ENCODE results near the gene ATP6V0E2.
A peak's percentile ranks its signal among the peaks of the same experiment; 100 is the strongest.

ATP6V0E2 gene

GRCh38 chr7:149870701-149871483, 2.9 kb upstream of the ATP6V0E2 start:
- WGBS (ENCODE audit: extremely low coverage, insufficient coverage, low lambda C conversion rate), result no CpG with 5 or more reads among the region's 12 CpGs
- Histone ChIP-seq H3K4me3 (ENCODE audit: low read length) (no peak overlapping the region), H3K36me3 (ENCODE audit: control insufficient read depth, insufficient read depth, low read length) (no peaks in the 10 kb centered on the region)

GRCh38 chr7:149871576-149871975, 2.2 kb upstream of the ATP6V0E2 start:
- no peak overlapping the region for H3K18ac ChIP-seq (ENCODE audit: low read length)
- no peaks in the 10 kb centered on the region for H3K36me3 ChIP-seq (ENCODE audit: control insufficient read depth, insufficient read depth, low read length)
- no peak overlapping the region for H4K5ac ChIP-seq (ENCODE audit: low read length)
- no peak overlapping the region for H2BK120ac ChIP-seq (ENCODE audit: low read depth, low read length)
- H2BK15ac ChIP-seq (replicated peaks; ENCODE audit: low read depth), result no peak overlapping the region
- no peak overlapping the region for H2AK5ac ChIP-seq (ENCODE audit: low read length)
- no peak overlapping the region for H3K4me2 ChIP-seq (ENCODE audit: low read length)
- no peak overlapping the region for H3K27ac ChIP-seq (ENCODE audit: low read depth, low read length)
- no peak for DNase-seq
- H3K56ac ChIP-seq (ENCODE audit: low read length), result no peak overlapping the region
- H3K27me3 ChIP-seq (ENCODE audit: insufficient read depth, low read length, poor library complexity), result peaks cover 3% of the 10 kb centered on the region
- no peak overlapping the region for H3K23ac ChIP-seq (ENCODE audit: low read length)
- no peak overlapping the region for H3K4me3 ChIP-seq (ENCODE audit: low read length)
- no peaks in the 10 kb centered on the region for H3K4me1 ChIP-seq (ENCODE audit: control insufficient read depth, low read depth, low read length)
- no peaks in the 10 kb centered on the region for H3K79me1 ChIP-seq (ENCODE audit: low read length)
- no CpG with 5 or more reads among the region's 1 CpG for WGBS (ENCODE audit: extremely low coverage, insufficient coverage, low lambda C conversion rate)
- no peak overlapping the region for H2BK5ac ChIP-seq (ENCODE audit: low read length)
- no peak overlapping the region for H4K8ac ChIP-seq (ENCODE audit: low read depth, low read length)
- H3K4ac ChIP-seq (ENCODE audit: low read depth, low read length), result no peak overlapping the region
- H3K9ac ChIP-seq (ENCODE audit: low read length), result no peak overlapping the region
- no peaks in the 10 kb centered on the region for H3K79me2 ChIP-seq (ENCODE audit: control insufficient read depth, insufficient read depth, low read length)

More at GRCh38 chr7:149870701-149871483, 2.9 kb upstream of the ATP6V0E2 start:
- H2BK5ac ChIP-seq (ENCODE audit: low read length), result no peak overlapping the region
- no peak overlapping the region for H3K18ac ChIP-seq (ENCODE audit: low read length)
- no peak overlapping the region for H3K23ac ChIP-seq (ENCODE audit: low read length)
- H3K4ac ChIP-seq (ENCODE audit: low read depth, low read length), result no peak overlapping the region
- DNase-seq, result peak; percentile 79
- no peak overlapping the region for H4K8ac ChIP-seq (ENCODE audit: low read depth, low read length)
- no peaks in the 10 kb centered on the region for H3K79me1 ChIP-seq (ENCODE audit: low read length)
- no peaks in the 10 kb centered on the region for H3K79me2 ChIP-seq (ENCODE audit: control insufficient read depth, insufficient read depth, low read length)
- no peak overlapping the region for H3K56ac ChIP-seq (ENCODE audit: low read length)
- H2AK5ac ChIP-seq (ENCODE audit: low read length), result no peak overlapping the region
- no peak overlapping the region for H3K4me2 ChIP-seq (ENCODE audit: low read length)
- H4K5ac ChIP-seq (ENCODE audit: low read length), result no peak overlapping the region
- no peaks in the 10 kb centered on the region for H3K4me1 ChIP-seq (ENCODE audit: control insufficient read depth, low read depth, low read length)
- no peak overlapping the region for H3K27ac ChIP-seq (ENCODE audit: low read depth, low read length)
- H3K9ac ChIP-seq (ENCODE audit: low read length), result no peak overlapping the region
- no peak overlapping the region for H2BK120ac ChIP-seq (ENCODE audit: low read depth, low read length)
- peaks cover 3% of the 10 kb centered on the region for H3K27me3 ChIP-seq (ENCODE audit: insufficient read depth, low read length, poor library complexity)
- no peak overlapping the region for H2BK15ac ChIP-seq (replicated peaks; ENCODE audit: low read depth)

- DNase-seq, result peak; percentile 88
- Histone ChIP-seq H2AK5ac (ENCODE audit: low read length) (no peak overlapping the region), H3K4me1 (ENCODE audit: control insufficient read depth, low read depth, low read length) (no peaks in the 10 kb centered on the region), H2BK120ac (ENCODE audit: low read depth, low read length) (no peak overlapping the region), H3K27me3 (ENCODE audit: insufficient read depth, low read length, poor library complexity) (peaks cover 3% of the 10 kb centered on the region), H3K23ac (ENCODE audit: low read length) (no peak overlapping the region), H3K4ac (ENCODE audit: low read depth, low read length) (no peak overlapping the region), H3K79me2 (ENCODE audit: control insufficient read depth, insufficient read depth, low read length) (no peaks in the 10 kb centered on the region), H3K4me2 (ENCODE audit: low read length) (peak overlapping the region; percentile 68), H4K5ac (ENCODE audit: low read length) (no peak overlapping the region), H3K18ac (ENCODE audit: low read length) (no peak overlapping the region), H4K8ac (ENCODE audit: low read depth, low read length) (no peak overlapping the region), H3K27ac (ENCODE audit: low read depth, low read length) (no peak overlapping the region), H3K56ac (ENCODE audit: low read length) (no peak overlapping the region), H3K4me3 (ENCODE audit: low read length) (no peak overlapping the region), H3K9ac (ENCODE audit: low read length) (peak overlapping the region; percentile 74), H2BK5ac (ENCODE audit: low read length) (no peak overlapping the region), H3K79me1 (ENCODE audit: low read length) (no peaks in the 10 kb centered on the region), H2BK15ac (replicated peaks; ENCODE audit: low read depth) (no peak overlapping the region), H3K36me3 (ENCODE audit: control insufficient read depth, insufficient read depth, low read length) (no peaks in the 10 kb centered on the region)
- WGBS (ENCODE audit: extremely low coverage, insufficient coverage, low lambda C conversion rate), result no CpG with 5 or more reads among the region's 13 CpGs
These were observed 1.2 kb upstream of the ATP6V0E2 start for GRCh38 chr7:149872419-149873073.

GRCh38 chr7:149873970-149874643, 338 bp downstream of the ATP6V0E2 start:
- H3K23ac ChIP-seq (ENCODE audit: low read length), result no peak overlapping the region
- H4K8ac ChIP-seq (ENCODE audit: low read depth, low read length), result no peak overlapping the region
- no CpG with 5 or more reads among the region's 46 CpGs for WGBS (ENCODE audit: extremely low coverage, insufficient coverage, low lambda C conversion rate)
- H3K79me2 ChIP-seq (ENCODE audit: control insufficient read depth, insufficient read depth, low read length), result no peaks in the 10 kb centered on the region
- H3K9ac ChIP-seq (ENCODE audit: low read length), result peak overlapping the region; percentile 13
- no peaks in the 10 kb centered on the region for H3K79me1 ChIP-seq (ENCODE audit: low read length)
- peaks cover 3% of the 10 kb centered on the region for H3K27me3 ChIP-seq (ENCODE audit: insufficient read depth, low read length, poor library complexity)
- H3K4me3 ChIP-seq (ENCODE audit: low read length), result peak overlapping the region; percentile 46
- H3K56ac ChIP-seq (ENCODE audit: low read length), result no peak overlapping the region
- H3K27ac ChIP-seq (ENCODE audit: low read depth, low read length), result no peak overlapping the region
- no peak for DNase-seq
- H3K4me1 ChIP-seq (ENCODE audit: control insufficient read depth, low read depth, low read length), result no peaks in the 10 kb centered on the region
- H4K5ac ChIP-seq (ENCODE audit: low read length), result no peak overlapping the region
- H2BK5ac ChIP-seq (ENCODE audit: low read length), result no peak overlapping the region
- no peaks in the 10 kb centered on the region for H3K36me3 ChIP-seq (ENCODE audit: control insufficient read depth, insufficient read depth, low read length)
- H3K4me2 ChIP-seq (ENCODE audit: low read length), result peak overlapping the region; percentile 94
- no peak overlapping the region for H2BK15ac ChIP-seq (replicated peaks; ENCODE audit: low read depth)
- no peak overlapping the region for H2BK120ac ChIP-seq (ENCODE audit: low read depth, low read length)
- H3K4ac ChIP-seq (ENCODE audit: low read depth, low read length), result no peak overlapping the region
- no peak overlapping the region for H3K18ac ChIP-seq (ENCODE audit: low read length)
- no peak overlapping the region for H2AK5ac ChIP-seq (ENCODE audit: low read length)

GRCh38 chr7:149874644-149875028, 867 bp downstream of the ATP6V0E2 start:
- H4K8ac ChIP-seq (ENCODE audit: low read depth, low read length), result no peak overlapping the region
- no peak overlapping the region for H2BK5ac ChIP-seq (ENCODE audit: low read length)
- no peaks in the 10 kb centered on the region for H3K4me1 ChIP-seq (ENCODE audit: control insufficient read depth, low read depth, low read length)
- no peak overlapping the region for H2BK15ac ChIP-seq (replicated peaks; ENCODE audit: low read depth)
- peaks cover 3% of the 10 kb centered on the region for H3K27me3 ChIP-seq (ENCODE audit: insufficient read depth, low read length, poor library complexity)
- no peak overlapping the region for H2BK120ac ChIP-seq (ENCODE audit: low read depth, low read length)
- no peak overlapping the region for H3K4me3 ChIP-seq (ENCODE audit: low read length)
- no CpG with 5 or more reads among the region's 8 CpGs for WGBS (ENCODE audit: extremely low coverage, insufficient coverage, low lambda C conversion rate)
- H3K23ac ChIP-seq (ENCODE audit: low read length), result no peak overlapping the region
- no peak overlapping the region for H3K56ac ChIP-seq (ENCODE audit: low read length)
- H4K5ac ChIP-seq (ENCODE audit: low read length), result no peak overlapping the region
- no peak overlapping the region for H3K18ac ChIP-seq (ENCODE audit: low read length)
- no peak for DNase-seq
- no peak overlapping the region for H3K27ac ChIP-seq (ENCODE audit: low read depth, low read length)
- no peaks in the 10 kb centered on the region for H3K36me3 ChIP-seq (ENCODE audit: control insufficient read depth, insufficient read depth, low read length)
- H3K4me2 ChIP-seq (ENCODE audit: low read length), result no peak overlapping the region
- H3K9ac ChIP-seq (ENCODE audit: low read length), result no peak overlapping the region
- no peak overlapping the region for H3K4ac ChIP-seq (ENCODE audit: low read depth, low read length)
- no peak overlapping the region for H2AK5ac ChIP-seq (ENCODE audit: low read length)
- no peaks in the 10 kb centered on the region for H3K79me2 ChIP-seq (ENCODE audit: control insufficient read depth, insufficient read depth, low read length)
- no peaks in the 10 kb centered on the region for H3K79me1 ChIP-seq (ENCODE audit: low read length)
